GM18511 (cell line): ENCODE results near the gene RHOG.
A peak's percentile ranks its signal among the peaks of the same experiment; 100 is the strongest.
"Not testable (repeated sequence)": the region's sequence is repeated elsewhere in the genome, so short reads cannot be mapped to it uniquely, and the experiment has no call there.

Experiments used
- ATAC-seq: cut with Tn5 transposase; IDR thresholded peaks from one replicate; pipeline ENCODE4 v1.9.1; 2021; ENCODE audit warnings: mild to moderate bottlenecking, moderate library complexity; ENCODE audit not compliant: unreplicated experiment

Gene RHOG

GRCh38 chr11:3834664-3835461, 5.9 kb downstream of the RHOG start:
- ATAC-seq = no peak

DNA sequence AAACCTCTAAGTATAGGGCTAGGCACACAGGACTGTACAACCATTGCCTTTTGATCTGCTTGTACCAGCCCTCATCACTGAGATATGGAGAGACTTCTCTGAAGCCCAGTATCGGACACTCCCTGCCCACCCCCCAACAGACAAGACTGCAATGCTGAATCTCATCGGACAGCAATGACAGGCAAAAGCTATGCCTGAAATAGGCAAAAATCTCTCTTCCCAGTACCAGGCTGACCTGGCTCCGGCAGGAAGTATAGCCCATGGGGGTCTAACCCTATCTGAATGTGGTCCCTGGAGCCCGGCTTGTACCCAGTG, 6.5 kb downstream of the RHOG start:
- ATAC-seq = no peak

DNA sequence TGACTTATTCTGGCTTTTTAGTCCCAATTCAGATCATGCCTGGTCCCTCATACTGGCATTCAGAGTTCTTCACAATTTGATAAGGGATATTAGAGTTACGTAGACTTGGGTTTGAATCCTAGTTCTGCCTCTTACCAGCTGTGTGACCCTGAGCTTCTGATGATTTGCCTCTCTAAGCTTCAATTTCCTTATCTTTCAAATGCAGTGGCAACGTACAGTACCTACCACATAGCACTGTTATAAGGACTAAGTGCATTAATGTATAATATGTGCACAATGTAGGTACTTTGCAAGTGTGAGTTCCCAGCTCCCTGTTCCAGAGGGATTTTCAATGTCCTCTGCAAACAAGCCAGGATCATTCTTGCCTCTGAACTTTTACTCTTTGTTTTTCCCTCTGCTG, 7.3 kb downstream of the RHOG start:
- no peak for ATAC-seq

- ATAC-seq = no peak
Measured at GRCh38 chr11:3832816-3833215, 7.9 kb downstream of the RHOG start.

- no peak for ATAC-seq
Measured at GRCh38 chr11:3831378-3832239, 9.2 kb downstream of the RHOG start.

DNA sequence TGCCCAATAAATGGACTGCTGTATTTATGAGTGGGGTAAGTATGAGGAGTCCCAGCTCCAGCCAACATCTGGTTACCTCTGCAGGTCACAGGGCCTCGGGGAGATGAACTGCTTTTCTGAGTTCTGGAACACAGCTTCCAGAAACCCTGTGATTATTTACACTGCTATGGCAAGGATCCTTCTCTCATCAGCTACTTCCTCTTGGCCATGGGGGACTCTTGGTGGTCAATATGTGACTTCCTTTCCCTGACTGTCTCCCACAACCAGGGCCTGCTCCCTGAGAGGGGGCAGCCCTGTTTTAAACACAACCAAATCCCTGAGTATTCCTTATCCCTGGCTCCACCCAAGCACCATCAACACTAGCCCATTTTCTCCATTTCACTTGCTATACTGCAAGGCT, 10.0 kb downstream of the RHOG start:
- no peak for ATAC-seq

DNA sequence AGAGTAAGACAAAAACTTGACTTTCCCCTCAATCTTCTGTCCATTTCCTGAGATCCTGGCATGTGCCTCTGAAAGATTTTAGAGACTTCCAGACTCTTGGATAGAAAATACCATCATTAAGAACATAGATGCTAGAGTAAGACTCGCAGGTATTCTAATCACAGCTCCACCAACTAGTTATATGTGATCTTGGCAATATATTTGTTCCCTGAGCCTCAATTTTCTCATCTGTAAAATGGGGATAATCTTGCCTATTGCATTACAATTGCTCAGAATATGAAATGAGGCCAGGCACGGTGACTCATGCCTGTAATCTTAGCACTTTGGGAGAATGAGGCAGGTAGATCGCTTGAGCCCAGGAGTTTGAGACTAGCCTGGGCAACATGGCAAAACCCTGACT, 10.7 kb downstream of the RHOG start:
- ATAC-seq = no peak

GRCh38 chr11:3827434-3828186, 13.1 kb downstream of the RHOG start:
- ATAC-seq = no peak

- no peak for ATAC-seq
Measured at GRCh38 chr11:3826721-3827120, 14.0 kb downstream of the RHOG start.

DNA sequence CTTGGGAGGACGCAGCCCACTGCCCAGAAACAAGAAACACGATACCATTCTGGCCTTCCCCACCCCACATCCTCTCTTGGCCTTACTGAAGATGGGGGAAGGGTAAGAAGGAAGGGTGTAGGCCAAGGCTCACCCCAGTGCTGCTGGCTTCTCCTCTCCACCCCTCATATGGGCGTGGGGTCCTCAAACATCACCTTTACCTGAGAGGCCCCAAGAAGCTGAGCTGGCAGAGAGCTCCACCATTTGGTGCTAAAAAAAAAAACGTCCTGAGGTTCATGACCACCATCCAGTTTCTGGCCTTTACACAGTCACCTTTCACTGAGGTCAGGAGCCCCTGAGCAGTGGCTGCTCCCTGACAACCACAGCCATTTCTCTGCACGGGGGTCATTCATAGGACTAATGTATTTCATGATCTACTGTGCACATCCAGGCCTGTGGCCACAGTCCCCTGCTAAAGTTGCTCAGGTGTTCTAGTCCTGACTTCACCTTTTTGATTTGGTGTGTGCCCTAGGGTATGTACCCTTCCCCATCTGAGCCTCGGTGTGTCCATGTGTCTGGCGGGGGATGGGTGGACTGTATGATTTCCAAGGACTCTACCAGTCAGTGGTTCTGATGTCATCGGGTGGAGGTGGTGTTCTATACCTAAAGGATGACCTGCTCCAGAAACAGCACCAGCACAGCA, 15.1 kb downstream of the RHOG start:
- ATAC-seq = no peak

- ATAC-seq = peak; percentile 88
Measured at GRCh38 chr11:3824714-3825472, 15.9 kb downstream of the RHOG start.

DNA sequence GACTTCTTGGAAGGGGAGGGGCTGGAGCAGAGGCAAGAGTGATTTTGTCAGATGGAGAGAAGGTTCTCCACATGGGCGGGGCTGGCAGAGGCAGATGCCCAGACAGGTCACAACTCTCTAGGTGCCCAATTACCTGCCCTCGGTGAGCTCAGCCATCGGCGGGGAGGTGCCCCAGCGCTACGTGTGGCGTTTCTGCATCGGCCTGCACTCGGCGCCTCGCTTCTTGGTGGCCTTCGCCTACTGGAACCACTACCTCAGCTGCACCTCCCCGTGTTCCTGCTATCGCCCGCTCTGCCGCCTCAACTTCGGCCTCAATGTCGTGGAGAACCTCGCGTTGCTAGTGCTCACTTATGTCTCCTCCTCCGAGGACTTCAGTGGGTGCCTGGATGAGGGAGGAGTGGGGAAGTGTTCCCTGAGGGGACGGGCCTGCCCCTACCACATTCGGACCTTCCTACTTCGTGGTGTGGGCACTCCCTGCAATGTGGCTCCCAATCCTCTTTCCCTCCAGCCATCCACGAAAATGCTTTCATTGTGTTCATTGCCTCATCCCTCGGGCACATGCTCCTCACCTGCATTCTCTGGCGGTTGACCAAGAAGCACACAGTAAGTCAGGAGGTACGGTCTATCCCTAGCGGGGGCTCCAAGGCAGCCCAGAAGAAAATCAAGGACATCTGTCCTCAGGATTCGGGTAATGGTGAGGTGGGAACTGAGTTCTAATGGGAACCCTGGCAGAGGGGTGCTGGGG, 16.8 kb downstream of the RHOG start:
- ATAC-seq = no peak

DNA sequence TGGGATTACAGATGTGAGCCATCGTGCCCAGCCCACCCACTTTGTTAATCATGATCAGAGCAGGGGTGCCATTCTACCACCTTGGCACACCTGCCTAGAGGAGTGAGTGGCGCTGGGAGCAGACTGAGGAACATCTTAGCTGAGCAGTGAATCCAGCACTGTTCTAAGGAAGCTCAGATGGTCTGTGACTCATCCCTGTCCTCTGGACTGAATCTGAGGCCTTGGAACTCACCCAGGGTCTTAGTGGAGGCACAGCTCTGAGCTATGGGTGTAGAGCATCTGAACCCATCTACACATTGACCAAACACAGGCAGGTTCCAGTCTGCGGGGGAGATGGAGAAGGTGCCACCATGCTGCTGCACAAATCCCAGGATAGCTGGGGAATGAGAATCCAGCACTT, 17.5 kb downstream of the RHOG start:
- no peak for ATAC-seq

DNA sequence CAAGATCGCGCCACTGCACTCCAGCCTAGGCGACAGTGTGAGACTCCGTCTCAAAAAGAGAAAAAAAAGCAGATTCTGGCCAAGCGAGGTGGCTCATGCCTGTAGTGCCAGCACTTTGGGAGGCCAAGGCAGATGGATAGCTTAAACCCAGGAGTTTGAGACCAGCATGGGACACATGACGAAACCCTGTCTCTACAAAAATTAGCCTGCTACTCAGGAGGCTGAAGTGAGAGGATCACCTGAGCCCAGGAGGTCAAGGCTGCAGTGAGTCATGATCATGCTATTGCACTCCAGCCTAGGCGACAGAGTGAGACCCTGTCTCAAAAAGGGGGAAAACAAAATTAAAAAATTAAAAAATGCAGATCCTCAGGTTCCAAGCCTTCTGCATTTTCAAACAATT, 18.4 kb downstream of the RHOG start:
- ATAC-seq = no peak

DNA sequence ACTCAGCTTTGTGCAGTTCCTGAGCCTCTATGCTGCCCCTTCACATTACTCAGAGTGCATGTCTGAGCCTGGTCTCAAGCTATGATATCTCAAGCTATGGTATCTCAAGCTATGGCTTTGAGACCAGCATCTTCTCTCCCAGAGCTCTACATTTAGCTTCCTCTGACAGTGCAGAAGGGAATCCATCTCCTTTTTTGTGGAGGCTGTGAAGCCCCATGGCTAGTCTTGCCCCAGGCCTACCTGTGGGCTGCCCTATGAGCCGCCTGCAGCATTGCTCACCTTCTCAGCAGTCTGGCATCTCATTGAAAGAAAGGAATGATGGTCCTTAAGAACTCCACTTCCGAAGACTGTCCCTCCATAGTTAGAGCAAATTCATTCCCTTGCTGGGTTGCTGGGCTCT, 19.8 kb downstream of the RHOG start:
- no peak for ATAC-seq

GRCh38 chr11:3817181-3817800, 23.5 kb downstream of the RHOG start:
- no peak for ATAC-seq

DNA sequence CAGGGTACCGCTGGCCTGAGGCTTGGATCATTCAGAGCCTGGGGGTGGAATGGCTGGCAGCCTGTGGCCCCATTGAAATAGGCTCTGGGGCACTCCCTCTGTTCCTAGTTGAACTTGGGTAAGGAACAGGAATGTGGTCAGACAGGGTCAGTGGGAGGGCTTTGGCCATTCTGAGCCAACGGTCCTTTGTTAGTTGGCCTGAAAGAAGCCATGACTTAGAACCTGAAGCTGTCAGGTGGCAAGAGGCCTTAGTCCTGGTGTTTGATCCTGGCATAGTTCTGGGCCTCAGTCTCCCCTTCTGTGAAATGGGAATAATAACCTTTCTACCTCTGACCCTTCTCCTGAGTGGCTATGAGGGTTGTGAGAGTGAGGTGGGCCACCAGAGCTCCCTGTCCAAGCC, 24.1 kb downstream of the RHOG start:
- ATAC-seq = no peak

- ATAC-seq = no peak
Measured at GRCh38 chr11:3815845-3816244, 24.9 kb downstream of the RHOG start.

- not testable (repeated sequence) for ATAC-seq
Measured at GRCh38 chr11:3814832-3815231, 25.9 kb downstream of the RHOG start.
